ENCODE results near the gene RECQL5.

- TF ChIP-seq, protein P1, sequence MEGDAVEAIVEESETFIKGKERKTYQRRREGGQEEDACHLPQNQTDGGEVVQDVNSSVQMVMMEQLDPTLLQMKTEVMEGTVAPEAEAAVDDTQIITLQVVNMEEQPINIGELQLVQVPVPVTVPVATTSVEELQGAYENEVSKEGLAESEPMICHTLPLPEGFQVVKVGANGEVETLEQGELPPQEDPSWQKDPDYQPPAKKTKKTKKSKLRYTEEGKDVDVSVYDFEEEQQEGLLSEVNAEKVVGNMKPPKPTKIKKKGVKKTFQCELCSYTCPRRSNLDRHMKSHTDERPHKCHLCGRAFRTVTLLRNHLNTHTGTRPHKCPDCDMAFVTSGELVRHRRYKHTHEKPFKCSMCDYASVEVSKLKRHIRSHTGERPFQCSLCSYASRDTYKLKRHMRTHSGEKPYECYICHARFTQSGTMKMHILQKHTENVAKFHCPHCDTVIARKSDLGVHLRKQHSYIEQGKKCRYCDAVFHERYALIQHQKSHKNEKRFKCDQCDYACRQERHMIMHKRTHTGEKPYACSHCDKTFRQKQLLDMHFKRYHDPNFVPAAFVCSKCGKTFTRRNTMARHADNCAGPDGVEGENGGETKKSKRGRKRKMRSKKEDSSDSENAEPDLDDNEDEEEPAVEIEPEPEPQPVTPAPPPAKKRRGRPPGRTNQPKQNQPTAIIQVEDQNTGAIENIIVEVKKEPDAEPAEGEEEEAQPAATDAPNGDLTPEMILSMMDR (conservative IDR thresholded peaks at IDR 0.05; ENCODE audit: low read length), result no peak
- no peak for TF ChIP-seq EZH2phosphoT487 (IDR thresholded peaks at IDR 0.05; ENCODE audit: borderline replicate concordance, low read depth, low read length)
Observed at GRCh38 chr17:75623386-75623785, 43.6 kb downstream of the RECQL5 start.
